A549 (cell line): Measurements from ENCODE around the gene RBM25. TPM values are rescaled to one million over a fixed set of nuclear protein-coding genes. Genes with fewer than 3 reads are reported as not detected.

Experiments used
- ATAC-seq, 2 experiments: fragments of 200-7000 bp in 1 of 2; fragments of >200 bp in 1 of 2; cut with Nextera tagmentation in 1 of 2; cut with Tn5 transposase in 1 of 2; 3 replicates each; pipeline versions ENCODE4 v1.8.0 to v1.9.1; 2018 to 2020; ENCODE audit warnings: mild to moderate bottlenecking in 1 of 2, moderate library complexity in 1 of 2
- CTCF ChIA-PET: fragments of 300-600 bp; sonication (Branson Sonifier 250); formaldehyde crosslinking; extraction: SDS; loops from one replicate; lab custom pipeline; 2021; ENCODE audit warnings: antibody characterized with exemption, inconsistent platforms; lab: Yijun Ruan, JAX
- POLR2A ChIA-PET: fragments of 350-600 bp; formaldehyde crosslinking; extraction: SDS; loops from one replicate; lab custom pipeline; 2021; ENCODE audit warnings: antibody characterized with exemption, inconsistent platforms; lab: Yijun Ruan, JAX
- DNase-seq, 2 experiments: peaks; one replicate each; pipeline versions ENCODE4 v3.0.0 to v3.0.0-alpha.2; 2011 to 2016; ENCODE audit warnings: low read depth in 1 of 2, low spot score in 1 of 2
- FAIRE-seq: peaks from 2 replicates; lab custom pipeline; 2011; peaks lifted over from hg19 to GRCh38; lab: Jason Lieb, UNC
- H3K27ac ChIP-seq, 2 experiments: fragments of >200 bp; sonication (Bioruptor Twin); formaldehyde crosslinking; 3 replicates each; pipeline ENCODE4 v1.5.1; 2016 to 2017
- H3K4me1 ChIP-seq: fragments of >200 bp; sonication (Bioruptor Twin); formaldehyde crosslinking; 3 replicates; pipeline ENCODE4 v1.6.1; 2016
- H3K4me2 ChIP-seq: fragments of >200 bp; sonication (Bioruptor Twin); formaldehyde crosslinking; 3 replicates; pipeline ENCODE4 v1.6.1; 2016
- H3K4me3 ChIP-seq: fragments of >200 bp; sonication (Bioruptor Twin); formaldehyde crosslinking; 3 replicates; pipeline ENCODE4 v1.5.1; 2016
- H3K9me3 ChIP-seq: fragments of >200 bp; sonication (Bioruptor Twin); formaldehyde crosslinking; 3 replicates; pipeline ENCODE4 v1.6.1; 2016
- BCL3 ChIP-seq: fragments of >200 bp; sonication (Bioruptor Twin); formaldehyde crosslinking; IDR thresholded peaks from 3 replicates; pipeline ENCODE4 v1.6.1; 2016
- BHLHE40 ChIP-seq: IDR thresholded peaks from 2 replicates; pipeline ENCODE4 v1.6.1; 2012; ENCODE audit warnings: low read depth, low read length, inconsistent platforms
- CBX8 ChIP-seq: fragments of 200-600 bp; sonication (generic); IDR thresholded peaks from 2 replicates; pipeline ENCODE4 v1.6.1; 2016
- CHD2 ChIP-seq: fragments of 150-350 bp; IDR thresholded peaks from 2 replicates; pipeline ENCODE4 v1.6.1; 2014; ENCODE audit warnings: low read length; ENCODE audit not compliant: partially characterized antibody
- CHD4 ChIP-seq: fragments of 200-600 bp; sonication (generic); IDR thresholded peaks from 2 replicates; pipeline ENCODE4 v1.6.1; 2016; ENCODE audit warnings: antibody characterized with exemption, mild to moderate bottlenecking, borderline replicate concordance
- EP300 ChIP-seq, 2 experiments: fragments of >200 bp; sonication (Bioruptor Twin); formaldehyde crosslinking; IDR thresholded peaks; 2 replicates in 1 of 2; 3 replicates in 1 of 2; pipeline ENCODE4 v1.6.1; 2016 to 2017
- ESRRA ChIP-seq: fragments of 150-350 bp; IDR thresholded peaks from 2 replicates; pipeline ENCODE4 v1.6.1; 2014; ENCODE audit warnings: mild to moderate bottlenecking, low read length, borderline replicate concordance
- FOSB ChIP-seq: fragments of 250-450 bp; sonication (Bioruptor Pico); IDR thresholded peaks from 2 replicates; pipeline ENCODE4 v1.5.0; 2020; ENCODE audit warnings: mild to moderate bottlenecking, moderate library complexity
- FOSL2 ChIP-seq, 2 experiments: fragments of 450-650 bp in 1 of 2; fragments of >200 bp in 1 of 2; sonication (Bioruptor Twin) in 1 of 2; formaldehyde crosslinking; IDR thresholded peaks; 2 replicates each; pipeline versions ENCODE4 v1.5.0 to v1.6.1; 2016 to 2020; ENCODE audit warnings: mild to moderate bottlenecking in 1 of 2, moderate library complexity in 1 of 2
- FOXS1 ChIP-seq: fragments of 250-450 bp; sonication (Bioruptor Pico); IDR thresholded peaks from 2 replicates; pipeline ENCODE4 v1.5.0; 2020; ENCODE audit warnings: mild to moderate bottlenecking, moderate library complexity
- HDAC2 ChIP-seq: fragments of 200-600 bp; sonication (generic); IDR thresholded peaks from 2 replicates; pipeline ENCODE4 v1.6.1; 2016
- HEYL ChIP-seq: fragments of 250-450 bp; sonication (Bioruptor Pico); IDR thresholded peaks from 2 replicates; pipeline ENCODE4 v1.8.0; 2021; ENCODE audit warnings: mild to moderate bottlenecking, moderate library complexity
- KDM1A ChIP-seq: fragments of 200-600 bp; sonication (generic); IDR thresholded peaks from 2 replicates; pipeline ENCODE4 v1.6.1; 2016; ENCODE audit warnings: low read depth, mild to moderate bottlenecking
- KDM5A ChIP-seq: fragments of 200-600 bp; sonication (generic); IDR thresholded peaks from 2 replicates; pipeline ENCODE4 v1.6.1; 2016; ENCODE audit warnings: antibody characterized with exemption, mild to moderate bottlenecking
- MAFK ChIP-seq: fragments of 450-650 bp; IDR thresholded peaks from 2 replicates; pipeline ENCODE4 v1.6.1; 2014; ENCODE audit not compliant: partially characterized antibody
- MYC ChIP-seq: IDR thresholded peaks from 2 replicates; pipeline ENCODE4 v1.6.1; 2012; ENCODE audit warnings: mild to moderate bottlenecking, inconsistent platforms, low read length, improper control_type of control experiment, borderline replicate concordance
- NFE2L2 ChIP-seq: fragments of 150-350 bp; conservative IDR thresholded peaks from 2 replicates; pipeline ENCODE4 v1.6.1; 2014; ENCODE audit warnings: low read length
- POLR2AphosphoS2 ChIP-seq: conservative IDR thresholded peaks from 2 replicates; pipeline ENCODE4 v1.6.1; 2012; ENCODE audit warnings: low read length, improper control_type of control experiment, inconsistent platforms
- REST ChIP-seq: fragments of 200-600 bp; sonication (generic); IDR thresholded peaks from 2 replicates; pipeline ENCODE4 v1.6.1; 2016; ENCODE audit warnings: antibody characterized with exemption, mild to moderate bottlenecking, moderate library complexity
- RFX5 ChIP-seq: fragments of 450-650 bp; IDR thresholded peaks from 2 replicates; pipeline ENCODE4 v1.7.1; 2014; ENCODE audit warnings: antibody characterized with exemption, mild to moderate bottlenecking, moderate library complexity
- SMC3 ChIP-seq: fragments of >200 bp; sonication (Bioruptor Twin); formaldehyde crosslinking; IDR thresholded peaks from 3 replicates; pipeline ENCODE4 v1.6.1; 2018; ENCODE audit warnings: inconsistent platforms
- TFCP2L1 ChIP-seq: fragments of 250-450 bp; sonication (Bioruptor Pico); IDR thresholded peaks from 2 replicates; pipeline ENCODE4 v1.5.0; 2021; ENCODE audit warnings: mild to moderate bottlenecking
- TP53 ChIP-seq: fragments of 250-450 bp; sonication (Bioruptor Pico); IDR thresholded peaks from 2 replicates; pipeline ENCODE4 v1.5.0; 2021; ENCODE audit warnings: mild to moderate bottlenecking, moderate library complexity
- USF2 ChIP-seq: fragments of 450-650 bp; IDR thresholded peaks from 2 replicates; pipeline ENCODE4 v1.6.1; 2014; ENCODE audit warnings: antibody characterized with exemption
- ZC3H11A ChIP-seq: fragments of 450-650 bp; IDR thresholded peaks from 2 replicates; pipeline ENCODE4 v1.6.1; 2014; ENCODE audit warnings: antibody characterized with exemption, mild to moderate bottlenecking
- ZNF302 ChIP-seq: fragments of 250-450 bp; sonication (Bioruptor Pico); IDR thresholded peaks from 2 replicates; pipeline ENCODE4 v1.9.0; 2021; ENCODE audit warnings: inconsistent platforms, mild to moderate bottlenecking, moderate library complexity
- ZSCAN20 ChIP-seq: fragments of 250-450 bp; sonication (Bioruptor Pico); IDR thresholded peaks from 2 replicates; pipeline ENCODE4 v1.8.0; 2022; ENCODE audit warnings: mild to moderate bottlenecking, moderate library complexity
- WGBS: methylation state at CpG from one replicate; pipeline ENCODE4 v1.1.6; 2017; ENCODE audit errors: missing lambda C conversion rate; 5-methylcytosine and 5-hydroxymethylcytosine counted together
- polyA plus RNA-seq, 4 experiments: library from polyadenylated mRNA; depleted of rRNA in 3 of 4; stranded (reverse); fragments of >200 nt; fragmentation: RNase III in 1 of 4; extraction: RNeasy Plus Mini Kit Qiagen cat#74134 plus additional on column Dnase treatment in 1 of 4; gene quantifications; 2 replicates in 3 of 4; 3 replicates in 1 of 4; pipeline ENCODE4 v1.2.3, GENCODE V29; 2011 to 2017

Gene RBM25
- polyA plus RNA-seq, 2 of the 4 experiments (the other 2 are of a cell fraction), result 65.1 to 87.0 TPM

GRCh38 chr14:73167727-73168126, 109.4 kb downstream of the RBM25 start:
- ChIA-PET POLR2A (interaction anchor here (0.8 kb wide), 1 partner anchor 32 kb away, joined by 4 read pairs; the partner anchor contains the start of gene PSEN1), CTCF (interaction anchor here (0.6 to 3.6 kb wide), 8 partner anchors 15 to 305 kb away, joined by 3 to 19 read pairs (median 3); no protein-coding TSS in a partner anchor)
- Histone ChIP-seq H3K4me3 (no peak overlapping the region), H3K27ac (no peak overlapping the region), H3K4me1 (no peaks in the 10 kb centered on the region), H3K9me3 (no peaks in the 10 kb centered on the region), H3K4me2 (no peak overlapping the region)
- 72% methylated on average over 4 of the region's 4 CpGs for WGBS
- FAIRE-seq (no peak), DNase-seq (no peak), ATAC-seq (no peak)
- no peak for TF ChIP-seq RFX5
- TF ChIP-seq SMC3, result no peak
- no peak for TF ChIP-seq MAFK
- TF ChIP-seq KDM1A, result no peak
- TF ChIP-seq ZSCAN20, result no peak
- no peak for TF ChIP-seq HEYL (CRISPR knock-in tag)
- TF ChIP-seq KDM5A, result no peak
- TF ChIP-seq USF2, result no peak
- no peak for TF ChIP-seq FOXS1
- no peak for TF ChIP-seq CHD2
- no peak for TF ChIP-seq TP53 (CRISPR knock-in tag)
- no peak for TF ChIP-seq BCL3
- no peak for TF ChIP-seq CBX8

GRCh38 chr14:73168274-73168673, 109.9 kb downstream of the RBM25 start:
- Histone ChIP-seq H3K4me2 (no peak overlapping the region), H3K27ac (no peak overlapping the region), H3K4me3 (no peak overlapping the region), H3K9me3 (no peaks in the 10 kb centered on the region), H3K4me1 (no peaks in the 10 kb centered on the region)
- DNase-seq (no peak), ATAC-seq (no peak), FAIRE-seq (no peak)
- WGBS, result 91% methylated on average over 9 of the region's 9 CpGs
- CTCF ChIA-PET, result interaction anchor here (0.6 to 3.6 kb wide), 6 partner anchors 15 to 305 kb away, joined by 3 to 19 read pairs (median 4); no protein-coding TSS in a partner anchor
- TF ChIP-seq ZC3H11A, result no peak
- TF ChIP-seq EP300 (IDR thresholded peaks at IDR 0.05), result no peak
- TF ChIP-seq CHD2, result no peak
- no peak for TF ChIP-seq ZNF302
- TF ChIP-seq MYC, result no peak
- TF ChIP-seq ZSCAN20, result no peak
- TF ChIP-seq CHD4, result no peak
- no peak for TF ChIP-seq ESRRA
- no peak for TF ChIP-seq POLR2AphosphoS2
- no peak for TF ChIP-seq FOXS1
- TF ChIP-seq NFE2L2, result no peak
- TF ChIP-seq REST, result no peak
- no peak for TF ChIP-seq TFCP2L1 (CRISPR knock-in tag)
- no peak for TF ChIP-seq HDAC2
- no peak for TF ChIP-seq BHLHE40
- TF ChIP-seq FOSB (CRISPR knock-in tag), result no peak
- no peak for TF ChIP-seq FOSL2 (IDR thresholded peaks at IDR 0.05)
- TF ChIP-seq FOSL2 (CRISPR knock-in tag; IDR thresholded peaks at IDR 0.05), result no peak
- POLR2A ChIA-PET, result no interaction called here
